H1 (cell line): ENCODE results near the gene MPIG6B.

ENCODE experiments used
- EZH2 ChIP-seq: fragments of 200-600 bp; sonication (generic); IDR thresholded peaks from 2 replicates; pipeline ENCODE4 v1.7.1; 2012; ENCODE audit warnings: low read depth, mild to moderate bottlenecking, moderate library complexity, low read length, inconsistent platforms; ENCODE audit not compliant: severe bottlenecking
- PHF8 ChIP-seq: fragments of 200-600 bp; sonication (generic); conservative IDR thresholded peaks from 2 replicates; pipeline ENCODE4 v1.7.1; 2012; ENCODE audit warnings: low read depth, mild to moderate bottlenecking, inconsistent platforms, low read length, moderate library complexity
- TF ChIP-seq, protein P1 (sequence below), 3 experiments: IDR thresholded peaks; 1 replicate in 2 of 3; 2 replicates in 1 of 3; pipeline versions ENCODE4 v1.5.1 to v1.6.1; 2011; ENCODE audit warnings: low read length in 3 of 3, mild to moderate bottlenecking in 3 of 3, inconsistent platforms in 2 of 3, low read depth in 1 of 3, moderate library complexity in 1 of 3; ENCODE audit not compliant: insufficient read depth in 1 of 3; ENCODE audit errors: control extremely low read depth in 1 of 3
- TF ChIP-seq, protein P2 (sequence below): IDR thresholded peaks from 2 replicates; pipeline ENCODE4 v1.6.1; 2012; ENCODE audit warnings: inconsistent platforms

DNA sequence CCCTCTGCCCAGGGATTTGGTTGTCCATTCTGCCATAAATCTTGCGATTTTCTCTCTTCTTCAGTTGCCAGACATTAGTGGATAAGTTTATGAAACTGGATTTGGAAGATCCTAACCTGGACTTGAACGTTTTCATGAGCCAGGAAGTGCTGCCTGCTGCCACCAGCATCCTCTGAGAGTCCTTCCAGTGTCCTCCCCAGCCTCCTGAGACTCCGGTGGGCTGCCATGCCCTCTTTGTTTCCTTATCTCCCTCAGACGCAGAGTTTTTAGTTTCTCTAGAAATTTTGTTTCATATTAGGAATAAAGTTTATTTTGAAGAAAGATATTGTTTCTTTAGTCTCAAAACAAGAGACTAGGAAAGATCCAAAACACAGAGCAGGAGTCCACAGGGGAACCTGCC lies 39.2 kb downstream of the MPIG6B start, which contains the start of gene SAPCD1:
- TF ChIP-seq, protein P1, sequence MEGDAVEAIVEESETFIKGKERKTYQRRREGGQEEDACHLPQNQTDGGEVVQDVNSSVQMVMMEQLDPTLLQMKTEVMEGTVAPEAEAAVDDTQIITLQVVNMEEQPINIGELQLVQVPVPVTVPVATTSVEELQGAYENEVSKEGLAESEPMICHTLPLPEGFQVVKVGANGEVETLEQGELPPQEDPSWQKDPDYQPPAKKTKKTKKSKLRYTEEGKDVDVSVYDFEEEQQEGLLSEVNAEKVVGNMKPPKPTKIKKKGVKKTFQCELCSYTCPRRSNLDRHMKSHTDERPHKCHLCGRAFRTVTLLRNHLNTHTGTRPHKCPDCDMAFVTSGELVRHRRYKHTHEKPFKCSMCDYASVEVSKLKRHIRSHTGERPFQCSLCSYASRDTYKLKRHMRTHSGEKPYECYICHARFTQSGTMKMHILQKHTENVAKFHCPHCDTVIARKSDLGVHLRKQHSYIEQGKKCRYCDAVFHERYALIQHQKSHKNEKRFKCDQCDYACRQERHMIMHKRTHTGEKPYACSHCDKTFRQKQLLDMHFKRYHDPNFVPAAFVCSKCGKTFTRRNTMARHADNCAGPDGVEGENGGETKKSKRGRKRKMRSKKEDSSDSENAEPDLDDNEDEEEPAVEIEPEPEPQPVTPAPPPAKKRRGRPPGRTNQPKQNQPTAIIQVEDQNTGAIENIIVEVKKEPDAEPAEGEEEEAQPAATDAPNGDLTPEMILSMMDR (IDR thresholded peaks at IDR 0.05; ENCODE audit: control extremely low read depth in 1 of 3, insufficient read depth in 1 of 3, low read depth in 1 of 3, low read length in 3 of 3): no peak
- no peak for TF ChIP-seq PHF8
- TF ChIP-seq, protein P2, sequence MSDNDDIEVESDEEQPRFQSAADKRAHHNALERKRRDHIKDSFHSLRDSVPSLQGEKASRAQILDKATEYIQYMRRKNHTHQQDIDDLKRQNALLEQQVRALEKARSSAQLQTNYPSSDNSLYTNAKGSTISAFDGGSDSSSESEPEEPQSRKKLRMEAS: no peak
- TF ChIP-seq EZH2: no peak
